IPS-20b (cell line): ENCODE data around the gene STAT3.
"Not testable (repeated sequence)": the region's sequence is repeated elsewhere in the genome, so short reads cannot be mapped to it uniquely, and the experiment has no call there.

Experiments
- H3K27ac ChIP-seq: one replicate; pipeline ENCODE4 v1.5.1; 2013; ENCODE audit warnings: low read length
- H3K27me3 ChIP-seq: 2 replicates; pipeline ENCODE4 v1.6.1; 2013; ENCODE audit warnings: mild to moderate bottlenecking, low read length, inconsistent platforms; ENCODE audit not compliant: insufficient read depth
- H3K36me3 ChIP-seq: 2 replicates; pipeline ENCODE4 v1.6.1; 2013; ENCODE audit warnings: low read depth, mild to moderate bottlenecking, inconsistent platforms, low read length, moderate library complexity; ENCODE audit not compliant: insufficient read depth
- H3K4me1 ChIP-seq: 2 replicates; pipeline ENCODE4 v1.6.1; 2013; ENCODE audit warnings: mild to moderate bottlenecking, control low read depth, inconsistent platforms, low read length, moderate library complexity; ENCODE audit not compliant: insufficient read depth
- H3K4me3 ChIP-seq: 2 replicates; pipeline ENCODE4 v1.5.1; 2013; ENCODE audit warnings: mild to moderate bottlenecking, low read length, inconsistent platforms
- H3K9ac ChIP-seq: 2 replicates; pipeline ENCODE4 v1.6.1; 2013; ENCODE audit warnings: low read depth, mild to moderate bottlenecking, inconsistent platforms, low read length, moderate library complexity
- H3K9me3 ChIP-seq: 2 replicates; pipeline ENCODE4 v1.6.1; 2013; ENCODE audit warnings: mild to moderate bottlenecking, low read depth, low read length, inconsistent platforms; ENCODE audit not compliant: insufficient read depth

STAT3 gene

DNA sequence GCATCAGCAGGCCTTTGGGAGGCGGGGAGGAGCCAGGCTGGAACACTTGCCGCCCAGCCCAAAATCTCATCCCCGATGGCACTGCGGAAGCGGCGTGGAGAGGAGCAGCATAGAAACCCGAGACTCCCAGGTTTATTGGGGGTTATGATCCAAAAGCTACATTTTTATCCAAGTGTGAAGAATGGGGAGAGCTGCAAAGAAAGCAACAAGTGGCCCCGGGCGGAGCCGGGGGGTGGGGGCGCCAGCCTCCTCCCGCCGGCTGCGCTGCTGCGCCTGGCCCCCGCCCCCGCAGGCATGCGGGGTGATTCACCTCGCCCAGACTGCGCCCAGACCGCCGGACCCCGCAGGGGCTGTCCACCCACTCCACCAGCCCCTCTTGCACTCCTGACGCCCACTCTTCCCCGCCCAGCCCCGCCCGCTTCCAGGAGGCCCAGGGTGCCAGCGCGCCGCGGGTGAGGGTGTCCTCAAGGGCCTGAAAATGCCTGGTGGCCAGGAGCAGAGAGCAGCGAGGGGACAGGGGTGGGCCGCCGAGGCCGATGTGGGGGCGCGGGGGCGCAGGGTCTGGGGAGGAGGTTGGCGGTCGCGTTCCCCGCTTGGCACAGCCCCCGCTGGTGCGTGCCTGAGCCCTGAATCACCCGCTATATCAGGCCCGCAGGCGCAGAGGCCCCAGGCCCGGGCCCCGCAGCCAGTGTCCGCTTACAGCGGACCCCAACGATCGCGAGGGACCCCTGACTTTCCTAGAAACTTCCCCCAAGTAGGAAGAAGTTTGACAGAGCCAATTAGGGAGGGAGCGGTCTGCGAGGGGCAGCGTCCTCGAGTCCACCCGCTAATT is 33.5 kb upstream of the STAT3 start:
- H3K4me3 ChIP-seq = peak overlapping the region; percentile 88
- H3K36me3 ChIP-seq = no peaks in the 10 kb centered on the region
- H3K27ac ChIP-seq = no peak overlapping the region
- peaks cover 45% of the 10 kb centered on the region for H3K27me3 ChIP-seq
- no peaks in the 10 kb centered on the region for H3K9me3 ChIP-seq
- peak overlapping the region; percentile 41; the same call in 1 of the 2 replicates for H3K9ac ChIP-seq
- H3K4me1 ChIP-seq = peaks cover 10% of the 10 kb centered on the region

DNA sequence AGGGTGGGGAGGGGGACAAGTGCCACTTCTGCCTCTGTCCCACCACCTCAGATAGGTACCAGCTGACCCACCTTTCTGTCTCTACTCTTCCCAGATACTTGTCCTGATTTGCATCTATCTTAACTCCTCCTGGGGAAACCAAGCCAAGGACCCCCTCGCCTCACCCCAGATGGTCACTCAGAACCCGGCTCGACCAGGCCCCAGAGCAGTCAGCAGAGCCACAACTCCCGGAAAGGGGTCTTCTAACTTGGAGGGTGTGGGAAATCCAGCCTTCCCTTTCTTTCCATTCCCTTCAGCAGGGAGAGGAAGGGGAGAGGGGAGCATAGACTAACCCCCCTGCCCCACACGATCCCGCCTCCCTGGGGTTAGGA is 32.9 kb upstream of the STAT3 start:
- H3K36me3 ChIP-seq = no peaks in the 10 kb centered on the region
- peaks cover 45% of the 10 kb centered on the region for H3K27me3 ChIP-seq
- peak overlapping the region; percentile 88 for H3K4me3 ChIP-seq
- H3K27ac ChIP-seq = no peak overlapping the region
- H3K4me1 ChIP-seq = peaks cover 10% of the 10 kb centered on the region
- peak overlapping the region; percentile 41; the same call in 1 of the 2 replicates for H3K9ac ChIP-seq
- H3K9me3 ChIP-seq = no peaks in the 10 kb centered on the region

DNA sequence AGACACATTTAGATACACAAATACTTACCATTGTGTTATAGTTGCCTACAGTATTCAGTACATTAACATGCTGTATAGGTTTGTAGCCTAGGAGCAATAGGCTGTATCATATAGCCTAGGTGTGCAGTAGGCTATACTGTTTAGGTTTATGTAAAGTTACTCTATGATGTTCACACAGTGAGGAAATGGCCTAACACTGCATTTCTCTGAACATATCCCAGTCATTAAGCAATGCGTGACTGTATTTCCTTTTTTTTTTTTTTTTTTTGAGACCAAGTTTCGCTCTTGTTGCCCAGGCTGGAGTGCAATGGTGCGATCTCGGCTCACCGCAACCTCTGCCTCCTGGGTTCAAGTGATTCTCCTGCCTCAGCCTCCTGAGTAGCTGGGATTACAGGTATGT is 29.7 kb upstream of the STAT3 start:
- not testable (repeated sequence) for H3K9me3 ChIP-seq, H3K9ac ChIP-seq, H3K4me3 ChIP-seq, H3K36me3 ChIP-seq, H3K27ac ChIP-seq
- H3K27me3 ChIP-seq = peaks cover 31% of the 10 kb centered on the region
- H3K4me1 ChIP-seq = peaks cover 17% of the 10 kb centered on the region

- H3K9me3 ChIP-seq = no peaks in the 10 kb centered on the region
- peaks cover 10% of the 10 kb centered on the region for H3K4me1 ChIP-seq
- peak overlapping the region; percentile 65 for H3K27ac ChIP-seq
- no peaks in the 10 kb centered on the region for H3K27me3 ChIP-seq
- H3K4me3 ChIP-seq = no peak overlapping the region
- H3K9ac ChIP-seq = no peak overlapping the region; the same call in 1 of the 2 replicates
- no peaks in the 10 kb centered on the region for H3K36me3 ChIP-seq
Observed at GRCh38 chr17:42414704-42415409, 26.6 kb upstream of the STAT3 start.

DNA sequence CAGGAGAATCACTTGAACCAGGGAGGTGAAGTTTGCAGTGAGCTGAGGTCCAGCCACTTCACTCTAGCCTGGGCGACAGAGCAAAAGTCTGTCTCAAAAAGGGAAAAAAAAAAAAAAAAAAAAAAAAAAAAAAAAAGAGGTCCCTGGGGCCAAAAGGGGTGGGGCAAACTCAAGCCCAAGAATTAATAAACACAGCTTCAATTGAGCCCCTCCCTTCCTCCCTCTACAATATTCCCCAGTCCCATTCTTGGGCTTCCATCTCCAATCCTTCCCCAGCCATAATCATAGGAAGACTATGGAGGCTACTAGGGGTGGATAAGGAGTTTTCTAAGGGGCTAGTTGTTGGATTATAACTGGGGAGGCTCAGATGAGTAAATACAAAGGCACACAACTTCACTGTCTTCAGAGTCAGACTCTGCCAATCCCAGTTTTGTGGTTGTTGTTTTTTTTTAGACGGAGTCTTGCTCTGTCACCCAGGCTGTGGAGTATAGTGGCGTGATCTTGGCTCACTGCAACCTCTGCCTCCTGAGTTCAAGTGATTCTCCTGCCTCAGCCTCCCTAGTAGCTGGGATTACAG is 25.3 kb upstream of the STAT3 start:
- Histone ChIP-seq H3K4me3 (no peak overlapping the region), H3K36me3 (no peaks in the 10 kb centered on the region), H3K9ac (no peak overlapping the region), H3K27me3 (no peaks in the 10 kb centered on the region), H3K4me1 (peaks cover 6% of the 10 kb centered on the region), H3K27ac (no peak overlapping the region), H3K9me3 (no peaks in the 10 kb centered on the region)

DNA sequence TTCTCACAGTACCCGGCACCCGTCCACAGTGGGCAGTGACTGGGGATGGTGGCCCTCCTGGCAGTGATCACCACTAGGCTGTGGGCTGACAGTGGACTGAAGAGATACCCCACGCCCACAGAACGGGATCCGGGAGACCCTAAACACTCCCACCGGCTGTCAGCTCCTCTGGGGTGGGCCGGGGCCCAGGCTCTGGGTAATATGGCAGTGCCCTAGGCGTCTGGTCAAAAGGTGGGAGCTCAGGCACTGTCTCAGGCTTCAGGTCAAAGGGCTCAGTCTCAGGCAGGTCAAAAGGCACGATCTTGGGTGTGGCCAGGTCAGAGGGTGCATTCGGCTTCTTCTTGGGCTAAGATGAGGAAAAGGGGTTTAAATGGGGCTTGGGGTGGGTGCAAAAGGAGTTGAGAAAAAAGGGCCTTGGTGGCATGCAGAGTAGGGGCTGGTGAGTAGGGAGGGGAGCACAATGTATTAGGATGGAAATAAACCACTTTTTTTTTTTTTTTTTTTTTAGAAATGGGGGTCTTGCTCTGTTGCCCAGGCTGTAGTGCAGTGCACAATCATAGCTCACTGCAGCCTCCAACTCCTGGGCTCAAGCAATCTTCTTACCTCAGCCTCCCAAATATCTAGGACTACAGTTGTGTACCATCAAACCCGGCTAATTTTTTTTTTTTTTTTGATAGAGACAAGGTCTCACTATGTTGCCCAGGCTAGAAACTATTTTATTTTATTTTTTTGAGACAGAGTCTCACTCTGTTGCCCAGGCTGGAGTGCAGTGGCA is 23.9 kb upstream of the STAT3 start:
- Histone ChIP-seq H3K27me3 (no peaks in the 10 kb centered on the region), H3K9ac (no peak overlapping the region), H3K9me3 (no peaks in the 10 kb centered on the region), H3K36me3 (no peaks in the 10 kb centered on the region), H3K4me1 (peaks cover 18% of the 10 kb centered on the region), H3K27ac (no peak overlapping the region), H3K4me3 (no peak overlapping the region)

- Histone ChIP-seq H3K27me3 (no peaks in the 10 kb centered on the region), H3K36me3 (no peaks in the 10 kb centered on the region), H3K9ac (no peak overlapping the region), H3K4me1 (peaks cover 22% of the 10 kb centered on the region), H3K4me3 (no peak overlapping the region), H3K9me3 (no peaks in the 10 kb centered on the region), H3K27ac (no peak overlapping the region)
Observed at GRCh38 chr17:42411361-42411760, 23.1 kb upstream of the STAT3 start.

DNA sequence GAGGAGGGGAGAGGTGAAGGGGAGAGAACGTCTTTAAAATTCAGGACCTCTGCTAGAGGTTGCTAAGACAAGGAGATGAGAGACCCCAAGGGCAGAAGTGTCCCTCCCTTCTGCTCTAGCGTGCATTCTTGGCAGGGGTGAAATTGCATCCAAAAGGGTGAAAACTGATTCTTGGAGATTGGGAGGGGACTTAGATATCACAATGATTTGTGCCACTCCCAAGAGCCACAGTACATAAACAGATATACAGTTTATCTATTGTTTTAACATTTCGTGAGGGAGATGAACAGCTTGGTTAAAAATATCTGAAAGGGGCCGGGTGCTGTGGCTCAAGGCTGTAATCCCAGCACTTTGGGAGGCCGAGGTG is 22.1 kb upstream of the STAT3 start:
- H3K9ac ChIP-seq = no peak overlapping the region
- H3K27me3 ChIP-seq = no peaks in the 10 kb centered on the region
- H3K27ac ChIP-seq = no peak overlapping the region
- H3K36me3 ChIP-seq = no peaks in the 10 kb centered on the region
- no peaks in the 10 kb centered on the region for H3K9me3 ChIP-seq
- peaks cover 21% of the 10 kb centered on the region for H3K4me1 ChIP-seq
- no peak overlapping the region for H3K4me3 ChIP-seq

DNA sequence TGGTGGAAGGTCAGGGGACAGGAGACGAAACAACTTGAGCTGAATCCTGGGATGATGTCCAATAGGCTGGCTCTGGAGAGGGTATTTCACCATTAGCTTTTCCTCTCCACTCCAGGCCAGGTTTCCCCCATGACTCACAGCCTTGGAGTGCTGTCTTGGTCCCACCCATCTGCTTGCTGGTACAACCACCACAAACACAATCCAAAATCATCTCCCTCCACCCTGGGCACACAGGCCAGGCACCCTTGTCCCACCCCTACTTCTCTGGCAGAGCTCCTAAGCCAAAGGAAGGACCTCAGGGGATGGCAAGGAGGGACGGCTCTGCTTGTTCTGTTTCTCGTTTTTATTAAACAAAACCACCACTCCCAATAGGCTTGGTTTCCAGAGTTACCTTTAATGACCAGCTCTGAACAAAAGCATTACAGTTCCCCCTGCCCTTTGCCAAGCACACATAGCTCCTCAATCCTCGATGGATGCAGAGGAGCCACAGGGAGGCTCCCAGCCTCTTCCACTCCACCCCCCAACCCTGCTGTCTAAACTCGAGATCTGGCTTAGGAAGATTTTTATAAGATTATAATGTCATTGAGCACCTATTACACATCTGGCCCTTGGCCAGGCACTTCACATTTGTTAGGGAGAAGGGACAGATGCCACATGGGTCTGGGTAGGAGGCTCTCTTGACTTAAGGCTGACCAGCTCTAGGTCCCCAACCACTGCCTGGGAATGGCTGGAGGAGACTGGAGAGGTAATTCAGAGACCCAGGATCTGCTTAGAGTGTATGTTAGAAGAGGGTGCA is 21.5 kb upstream of the STAT3 start:
- H3K4me1 ChIP-seq = peaks cover 16% of the 10 kb centered on the region

GRCh38 chr17:42408061-42408460 is 19.8 kb upstream of the STAT3 start:
- Histone ChIP-seq H3K27me3 (no peaks in the 10 kb centered on the region), H3K9ac (no peak overlapping the region), H3K4me1 (peaks cover 16% of the 10 kb centered on the region), H3K36me3 (0 out of 2 replicates have a peak, but pooled peaks cover 8% of the 10 kb centered on the region), H3K27ac (no peak overlapping the region), H3K4me3 (no peak overlapping the region), H3K9me3 (no peaks in the 10 kb centered on the region)

More for the DNA sequence above, 21.5 kb upstream of the STAT3 start:
- H3K4me3 ChIP-seq = no peak overlapping the region
- no peaks in the 10 kb centered on the region for H3K27me3 ChIP-seq
- no peak overlapping the region for H3K9ac ChIP-seq
- no peak overlapping the region for H3K27ac ChIP-seq
- H3K9me3 ChIP-seq = no peaks in the 10 kb centered on the region
- no peaks in the 10 kb centered on the region for H3K36me3 ChIP-seq
